Right forelimb (tissue), 1 donor: ENCODE measurements around the gene HDAC7.

Source experiments
- DNase-seq: peaks from one replicate; pipeline ENCODE4 v3.0.0-alpha.2; 2018

HDAC7 gene

GRCh38 chr12:47743311-47743860, 76.3 kb downstream of the HDAC7 start:
- DNase-seq, result no peak

- DNase-seq, result no peak
These were observed 77.4 kb downstream of the HDAC7 start for GRCh38 chr12:47742253-47742825.

- DNase-seq, result peak; percentile 75
These were observed 78.4 kb downstream of the HDAC7 start for GRCh38 chr12:47741340-47741703.

- DNase-seq, result no peak
These were observed 78.9 kb downstream of the HDAC7 start for GRCh38 chr12:47740606-47741339.

GRCh38 chr12:47739979-47740378, 79.7 kb downstream of the HDAC7 start:
- no peak for DNase-seq

- DNase-seq, result no peak
These were observed 80.4 kb downstream of the HDAC7 start for GRCh38 chr12:47739297-47739696.

GRCh38 chr12:47737936-47738594, 81.6 kb downstream of the HDAC7 start:
- no peak for DNase-seq

GRCh38 chr12:47736877-47737676, 82.6 kb downstream of the HDAC7 start:
- DNase-seq, result peak; percentile 72

GRCh38 chr12:47736216-47736615, 83.5 kb downstream of the HDAC7 start:
- no peak for DNase-seq

GRCh38 chr12:47735649-47736048, 84.1 kb downstream of the HDAC7 start:
- DNase-seq, result no peak

GRCh38 chr12:47734725-47735480, 84.8 kb downstream of the HDAC7 start:
- DNase-seq, result no peak

- DNase-seq, result no peak
These were observed 86.6 kb downstream of the HDAC7 start for GRCh38 chr12:47733142-47733541.
